GM12878 (cell line): Measurements from ENCODE around the gene IKZF1. TPM values are rescaled to one million over a fixed set of nuclear protein-coding genes. Genes with fewer than 3 reads are reported as not detected.

Source experiments
- ATAC-seq: fragments of 200-7000 bp; cut with Tn5 transposase; 3 replicates; pipeline ENCODE4 v1.9.1; 2020; ENCODE audit warnings: mild to moderate bottlenecking, moderate library complexity
- BruUV-seq: library from RNA; stranded (reverse); fragments of 400-500 nt; replicated peaks from 2 replicates; lab custom pipeline; 2021; lab: Mats Ljungman, UMichigan
- CTCF ChIA-PET: fragments of 300-600 bp; sonication (Branson Sonifier 250); formaldehyde crosslinking; extraction: SDS; loops from one replicate; lab custom pipeline; 2021; ENCODE audit warnings: inconsistent platforms; lab: Yijun Ruan, JAX
- POLR2A ChIA-PET: fragments of 350-600 bp; formaldehyde crosslinking; extraction: SDS; loops from one replicate; lab custom pipeline; 2021; ENCODE audit warnings: inconsistent platforms; lab: Charles Lee
- RAD21 ChIA-PET: fragments of 300-600 bp; sonication (Branson Sonifier 250); formaldehyde crosslinking; loops from one replicate; lab custom pipeline; 2023; ENCODE audit warnings: antibody characterized with exemption; ENCODE audit not compliant: unreplicated experiment; lab: Charles Lee
- SMC1A ChIA-PET: fragments of 300-600 bp; sonication (Branson Sonifier 250); formaldehyde crosslinking; loops from one replicate; lab custom pipeline; 2023; ENCODE audit not compliant: unreplicated experiment, uncharacterized antibody; lab: Charles Lee
- DNase-seq: peaks from one replicate; pipeline ENCODE4 v3.0.0-alpha.2; 2011; ENCODE audit warnings: low read depth, low spot score
- FAIRE-seq: peaks from 3 replicates; lab custom pipeline; 2011; peaks lifted over from hg19 to GRCh38; lab: Jason Lieb, UNC
- H2AFZ ChIP-seq: 2 replicates; pipeline ENCODE4 v1.6.0; 2011; ENCODE audit warnings: low read depth, low read length, control low read depth; ENCODE audit not compliant: control insufficient read depth
- H3K27ac ChIP-seq: 2 replicates; pipeline ENCODE4 v1.5.1; 2011; ENCODE audit warnings: control low read depth; ENCODE audit not compliant: control insufficient read depth, insufficient read depth
- H3K27me3 ChIP-seq, 2 experiments: replicated peaks in 1 of 2; 2 replicates each; pipeline versions ENCODE4 v1.6.0 to v1.6.1; 2011; ENCODE audit warnings: low read length in 1 of 2; ENCODE audit not compliant: control insufficient read depth in 2 of 2, insufficient read depth in 2 of 2
- H3K36me3 ChIP-seq, 2 experiments: 2 replicates each; pipeline ENCODE4 v1.5.1; 2011; ENCODE audit warnings: low read length in 1 of 2; ENCODE audit not compliant: control insufficient read depth in 2 of 2, insufficient read depth in 2 of 2
- H3K4me1 ChIP-seq: 2 replicates; pipeline ENCODE4 v1.6.1; 2011; ENCODE audit warnings: mild to moderate bottlenecking, low read length, moderate library complexity, mixed read lengths; ENCODE audit not compliant: control insufficient read depth, insufficient read depth
- H3K4me2 ChIP-seq: 2 replicates; pipeline ENCODE4 v1.6.0; 2011; ENCODE audit warnings: control low read depth; ENCODE audit not compliant: control insufficient read depth, insufficient read depth
- H3K4me3 ChIP-seq: fragments of 200-600 bp; sonication (generic); 2 replicates; pipeline ENCODE4 v1.5.1; 2016
- H3K79me2 ChIP-seq: 2 replicates; pipeline ENCODE4 v1.6.0; 2011; ENCODE audit warnings: low read length; ENCODE audit not compliant: control insufficient read depth, insufficient read depth
- H3K9ac ChIP-seq: 2 replicates; pipeline ENCODE4 v1.8.0; 2011; ENCODE audit warnings: low read length, control low read depth, mixed read lengths; ENCODE audit not compliant: control insufficient read depth, insufficient read depth
- H3K9me3 ChIP-seq: replicated peaks from 3 replicates; pipeline ENCODE4 v1.5.1; 2011; ENCODE audit warnings: mild to moderate bottlenecking, low read length; ENCODE audit not compliant: control insufficient read depth, insufficient read depth
- H4K20me1 ChIP-seq: 2 replicates; pipeline ENCODE4 v1.6.0; 2011; ENCODE audit not compliant: control insufficient read depth, insufficient read depth
- CBX3 ChIP-seq: fragments of 200-600 bp; sonication (generic); IDR thresholded peaks from 2 replicates; pipeline ENCODE4 v1.6.1; 2016; ENCODE audit warnings: low read depth, borderline replicate concordance
- KDM1A ChIP-seq: fragments of 200-600 bp; sonication (generic); IDR thresholded peaks from 2 replicates; pipeline ENCODE4 v1.6.1; 2016; ENCODE audit warnings: borderline replicate concordance
- MEF2A ChIP-seq: IDR thresholded peaks from 2 replicates; pipeline ENCODE4 v1.6.1; 2011; ENCODE audit warnings: low read depth, mild to moderate bottlenecking, low read length, moderate library complexity; ENCODE audit not compliant: insufficient read depth
- NBN ChIP-seq: fragments of 450-650 bp; IDR thresholded peaks from 2 replicates; pipeline ENCODE4 v1.6.1; 2016
- POU2F2 ChIP-seq: IDR thresholded peaks from 3 replicates; pipeline ENCODE4 v1.6.1; 2011; ENCODE audit warnings: low read depth, mild to moderate bottlenecking, low read length, borderline replicate concordance
- RUNX3 ChIP-seq: IDR thresholded peaks from 2 replicates; pipeline ENCODE4 v1.6.1; 2012; ENCODE audit warnings: low read length, inconsistent platforms
- SMARCA5 ChIP-seq: fragments of 450-650 bp; IDR thresholded peaks from 2 replicates; pipeline ENCODE4 v1.6.1; 2017; ENCODE audit warnings: mild to moderate bottlenecking
- SP1 ChIP-seq: IDR thresholded peaks from one replicate; pipeline ENCODE4 v1.6.1; 2011; ENCODE audit warnings: low read depth, low read length
- SRF ChIP-seq, 2 experiments: IDR thresholded peaks; 2 replicates each; pipeline ENCODE4 v1.6.1; 2011; ENCODE audit warnings: low read depth in 2 of 2, low read length in 2 of 2, mild to moderate bottlenecking in 1 of 2, moderate library complexity in 1 of 2
- TCF12 ChIP-seq: IDR thresholded peaks from 2 replicates; pipeline ENCODE4 v1.6.1; 2011; ENCODE audit warnings: low read depth, mild to moderate bottlenecking, low read length
- TCF7 ChIP-seq: IDR thresholded peaks from 2 replicates; pipeline ENCODE4 v1.6.1; 2014; ENCODE audit warnings: antibody characterized with exemption, borderline replicate concordance
- YBX1 ChIP-seq: fragments of 450-650 bp; IDR thresholded peaks from 2 replicates; pipeline ENCODE4 v1.6.1; 2016; ENCODE audit warnings: antibody characterized with exemption
- WGBS: methylation state at CpG from one replicate; pipeline ENCODE4 v1.1.6; 2016; ENCODE audit warnings: low lambda C conversion rate; ENCODE audit not compliant: insufficient replicate concordance, insufficient coverage; ENCODE audit errors: missing lambda C conversion rate; 5-methylcytosine and 5-hydroxymethylcytosine counted together
- in situ Hi-C: fragments of 300-500 bp; cut with MboI; formaldehyde crosslinking; loops from 9 replicates; pipeline ENCODE4 v1.14.3; 2018; ENCODE audit warnings: mixed read lengths
- intact Hi-C: fragments of 100-400 bp; cut with micrococcal nuclease; formaldehyde crosslinking; loops from one replicate; pipeline ENCODE4 v1.14.2; 2022; ENCODE audit not compliant: unreplicated experiment
- polyA plus RNA-seq, 11 experiments: library from polyadenylated mRNA; depleted of rRNA in 4 of 11; unstranded in 6 of 11; stranded (reverse) in 5 of 11; fragments of >200 nt; fragmentation: Nextera tagmentation in 4 of 11; fragmentation: Illumina TruSeq in 1 of 11; extraction: Ambion mirVana in 4 of 11; extraction: Trizol in 1 of 11; gene quantifications; 1 replicate in 1 of 11; 2 replicates in 10 of 11; pipeline versions ENCODE4 v1.2.1 to v1.2.3, GENCODE V29; 2011 to 2016; ENCODE audit warnings: inconsistent platforms in 2 of 11, missing spikeins in 2 of 11, low read depth in 1 of 11
- total RNA-seq, 4 experiments: library from RNA; depleted of rRNA in 3 of 4; stranded (reverse); fragments of >200 nt in 3 of 4; fragmentation: Illumina TruSeq in 1 of 4; extraction: Trizol in 1 of 4; gene quantifications; 2 replicates each; pipeline versions ENCODE4 v1.2.1 to v1.2.3, GENCODE V29; 2013 to 2021
- TF ChIP-seq, protein P1 (sequence below): IDR thresholded peaks from 2 replicates; pipeline ENCODE4 v1.6.1; 2011; ENCODE audit warnings: borderline replicate concordance, low read depth, mild to moderate bottlenecking, moderate library complexity, mixed read lengths, low read length; ENCODE audit not compliant: insufficient read depth; ENCODE audit errors: extremely low read length
- TF ChIP-seq, protein P2 (sequence below): IDR thresholded peaks from 2 replicates; pipeline ENCODE4 v1.6.1; 2012; ENCODE audit warnings: improper control_type of control experiment, low read depth, low read length; ENCODE audit not compliant: insufficient replicate concordance
- TF ChIP-seq, protein P3 (sequence below): IDR thresholded peaks from 2 replicates; pipeline ENCODE4 v1.6.1; 2012; ENCODE audit warnings: mild to moderate bottlenecking, low read depth, low read length

Gene IKZF1
- total and polyA plus RNA-seq, 10 of the 15 experiments (the other 5 are each of a cell fraction or from before 2014, with no cell fraction given): 27.2 to 125 (median 71.6) TPM

DNA sequence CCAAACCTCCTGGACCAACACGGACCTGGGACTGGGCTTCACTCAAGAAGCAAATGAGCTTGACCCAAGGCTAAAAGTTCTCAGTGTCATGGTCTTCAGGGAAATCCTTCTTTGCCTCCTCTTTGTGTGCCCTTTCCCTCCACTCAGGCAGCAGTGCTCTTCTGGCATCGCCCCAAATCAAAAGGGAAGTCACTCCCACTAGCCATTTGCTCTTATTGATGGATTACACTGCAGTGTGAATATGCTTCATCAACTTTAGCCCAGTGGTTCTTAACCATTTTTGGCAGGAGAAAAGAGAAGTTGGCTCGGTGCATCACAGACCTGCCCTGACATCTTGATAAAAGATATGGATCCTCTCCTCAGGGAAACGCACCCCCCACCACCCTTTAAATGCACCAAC, 19.2 kb upstream of the IKZF1 start:
- ChIA-PET SMC1A (interaction anchor here (0.7 to 11.5 kb wide), 5 partner anchors 15 to 133 kb away, joined by 3 to 274 read pairs (median 6); partner anchors contain the start of gene IKZF1), RAD21 (interaction anchor here (1.3 to 1.5 kb wide), 2 partner anchors 11 to 22 kb away, joined by 3 to 5 read pairs; no protein-coding TSS in a partner anchor), CTCF (interaction anchor here (1.1 kb wide), 1 partner anchor 14 kb away, joined by 4 read pairs; no protein-coding TSS in a partner anchor), POLR2A (interaction anchor here (8.6 kb wide), 1 partner anchor 12 kb away, joined by 106 read pairs; no protein-coding TSS in a partner anchor)
- Histone ChIP-seq H3K27me3 (no peaks in the 10 kb centered on the region), H4K20me1 (no peaks in the 10 kb centered on the region), H2AFZ (no peak overlapping the region), H3K4me3 (no peak overlapping the region), H3K79me2 (peaks cover 5% of the 10 kb centered on the region; the same call in 1 of the 2 replicates), H3K27ac (no peak overlapping the region), H3K4me2 (no peak overlapping the region), H3K9me3 (no peaks in the 10 kb centered on the region), H3K4me1 (peaks cover 53% of the 10 kb centered on the region), H3K36me3 (no peaks in the 10 kb centered on the region), H3K9ac (no peak overlapping the region)
- intact Hi-C loops (no loop called here), in situ Hi-C loops (no loop called here)
- 81% methylated on average over 4 of the region's 4 CpGs for WGBS
- no peak for ATAC-seq
- DNase-seq: no peak
- FAIRE-seq: no peak
- no peak for TF ChIP-seq RUNX3
- TF ChIP-seq POU2F2: no peak
- no peak for TF ChIP-seq SP1
- no peak for TF ChIP-seq CBX3
- no peak for TF ChIP-seq NBN
- TF ChIP-seq KDM1A: no peak
- TF ChIP-seq, protein P1, sequence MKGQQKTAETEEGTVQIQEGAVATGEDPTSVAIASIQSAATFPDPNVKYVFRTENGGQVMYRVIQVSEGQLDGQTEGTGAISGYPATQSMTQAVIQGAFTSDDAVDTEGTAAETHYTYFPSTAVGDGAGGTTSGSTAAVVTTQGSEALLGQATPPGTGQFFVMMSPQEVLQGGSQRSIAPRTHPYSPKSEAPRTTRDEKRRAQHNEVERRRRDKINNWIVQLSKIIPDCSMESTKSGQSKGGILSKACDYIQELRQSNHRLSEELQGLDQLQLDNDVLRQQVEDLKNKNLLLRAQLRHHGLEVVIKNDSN: no peak
- no peak for TF ChIP-seq MEF2A
- TF ChIP-seq SRF (IDR thresholded peaks at IDR 0.05; ENCODE audit: low read depth in 2 of 2, low read length in 2 of 2): no peak
- TF ChIP-seq, protein P2, sequence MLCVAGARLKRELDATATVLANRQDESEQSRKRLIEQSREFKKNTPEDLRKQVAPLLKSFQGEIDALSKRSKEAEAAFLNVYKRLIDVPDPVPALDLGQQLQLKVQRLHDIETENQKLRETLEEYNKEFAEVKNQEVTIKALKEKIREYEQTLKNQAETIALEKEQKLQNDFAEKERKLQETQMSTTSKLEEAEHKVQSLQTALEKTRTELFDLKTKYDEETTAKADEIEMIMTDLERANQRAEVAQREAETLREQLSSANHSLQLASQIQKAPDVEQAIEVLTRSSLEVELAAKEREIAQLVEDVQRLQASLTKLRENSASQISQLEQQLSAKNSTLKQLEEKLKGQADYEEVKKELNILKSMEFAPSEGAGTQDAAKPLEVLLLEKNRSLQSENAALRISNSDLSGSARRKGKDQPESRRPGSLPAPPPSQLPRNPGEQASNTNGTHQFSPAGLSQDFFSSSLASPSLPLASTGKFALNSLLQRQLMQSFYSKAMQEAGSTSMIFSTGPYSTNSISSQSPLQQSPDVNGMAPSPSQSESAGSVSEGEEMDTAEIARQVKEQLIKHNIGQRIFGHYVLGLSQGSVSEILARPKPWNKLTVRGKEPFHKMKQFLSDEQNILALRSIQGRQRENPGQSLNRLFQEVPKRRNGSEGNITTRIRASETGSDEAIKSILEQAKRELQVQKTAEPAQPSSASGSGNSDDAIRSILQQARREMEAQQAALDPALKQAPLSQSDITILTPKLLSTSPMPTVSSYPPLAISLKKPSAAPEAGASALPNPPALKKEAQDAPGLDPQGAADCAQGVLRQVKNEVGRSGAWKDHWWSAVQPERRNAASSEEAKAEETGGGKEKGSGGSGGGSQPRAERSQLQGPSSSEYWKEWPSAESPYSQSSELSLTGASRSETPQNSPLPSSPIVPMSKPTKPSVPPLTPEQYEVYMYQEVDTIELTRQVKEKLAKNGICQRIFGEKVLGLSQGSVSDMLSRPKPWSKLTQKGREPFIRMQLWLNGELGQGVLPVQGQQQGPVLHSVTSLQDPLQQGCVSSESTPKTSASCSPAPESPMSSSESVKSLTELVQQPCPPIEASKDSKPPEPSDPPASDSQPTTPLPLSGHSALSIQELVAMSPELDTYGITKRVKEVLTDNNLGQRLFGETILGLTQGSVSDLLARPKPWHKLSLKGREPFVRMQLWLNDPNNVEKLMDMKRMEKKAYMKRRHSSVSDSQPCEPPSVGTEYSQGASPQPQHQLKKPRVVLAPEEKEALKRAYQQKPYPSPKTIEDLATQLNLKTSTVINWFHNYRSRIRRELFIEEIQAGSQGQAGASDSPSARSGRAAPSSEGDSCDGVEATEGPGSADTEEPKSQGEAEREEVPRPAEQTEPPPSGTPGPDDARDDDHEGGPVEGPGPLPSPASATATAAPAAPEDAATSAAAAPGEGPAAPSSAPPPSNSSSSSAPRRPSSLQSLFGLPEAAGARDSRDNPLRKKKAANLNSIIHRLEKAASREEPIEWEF: no peak
- no peak for TF ChIP-seq SMARCA5
- TF ChIP-seq TCF7: no peak
- TF ChIP-seq TCF12: no peak
- TF ChIP-seq YBX1: no peak
- TF ChIP-seq, protein P3, sequence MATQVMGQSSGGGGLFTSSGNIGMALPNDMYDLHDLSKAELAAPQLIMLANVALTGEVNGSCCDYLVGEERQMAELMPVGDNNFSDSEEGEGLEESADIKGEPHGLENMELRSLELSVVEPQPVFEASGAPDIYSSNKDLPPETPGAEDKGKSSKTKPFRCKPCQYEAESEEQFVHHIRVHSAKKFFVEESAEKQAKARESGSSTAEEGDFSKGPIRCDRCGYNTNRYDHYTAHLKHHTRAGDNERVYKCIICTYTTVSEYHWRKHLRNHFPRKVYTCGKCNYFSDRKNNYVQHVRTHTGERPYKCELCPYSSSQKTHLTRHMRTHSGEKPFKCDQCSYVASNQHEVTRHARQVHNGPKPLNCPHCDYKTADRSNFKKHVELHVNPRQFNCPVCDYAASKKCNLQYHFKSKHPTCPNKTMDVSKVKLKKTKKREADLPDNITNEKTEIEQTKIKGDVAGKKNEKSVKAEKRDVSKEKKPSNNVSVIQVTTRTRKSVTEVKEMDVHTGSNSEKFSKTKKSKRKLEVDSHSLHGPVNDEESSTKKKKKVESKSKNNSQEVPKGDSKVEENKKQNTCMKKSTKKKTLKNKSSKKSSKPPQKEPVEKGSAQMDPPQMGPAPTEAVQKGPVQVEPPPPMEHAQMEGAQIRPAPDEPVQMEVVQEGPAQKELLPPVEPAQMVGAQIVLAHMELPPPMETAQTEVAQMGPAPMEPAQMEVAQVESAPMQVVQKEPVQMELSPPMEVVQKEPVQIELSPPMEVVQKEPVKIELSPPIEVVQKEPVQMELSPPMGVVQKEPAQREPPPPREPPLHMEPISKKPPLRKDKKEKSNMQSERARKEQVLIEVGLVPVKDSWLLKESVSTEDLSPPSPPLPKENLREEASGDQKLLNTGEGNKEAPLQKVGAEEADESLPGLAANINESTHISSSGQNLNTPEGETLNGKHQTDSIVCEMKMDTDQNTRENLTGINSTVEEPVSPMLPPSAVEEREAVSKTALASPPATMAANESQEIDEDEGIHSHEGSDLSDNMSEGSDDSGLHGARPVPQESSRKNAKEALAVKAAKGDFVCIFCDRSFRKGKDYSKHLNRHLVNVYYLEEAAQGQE: no peak
- BruUV-seq: no TSS peak
